Measurements from ENCODE around the gene THOC1. TPM values are rescaled to one million over a fixed set of nuclear protein-coding genes. Genes with fewer than 3 reads are reported as not detected.

THOC1 gene
- total RNA-seq, 1 donor from 2014 or later: 31.1 TPM

GRCh38 chr18:213966-214365 lies 53.9 kb downstream of the THOC1 start:
- no peak for ATAC-seq
- DNase-seq: no peak
- H3K27me3 ChIP-seq: no peaks in the 10 kb centered on the region
- no peaks in the 10 kb centered on the region for H3K9me3 ChIP-seq
- no peak for TF ChIP-seq CTCF (IDR thresholded peaks at IDR 0.05)
- H3K4me3 ChIP-seq: no peak overlapping the region
- peaks cover 89% of the 10 kb centered on the region for H3K36me3 ChIP-seq
- no peak overlapping the region for H3K27ac ChIP-seq
- no peaks in the 10 kb centered on the region for H3K4me1 ChIP-seq
- intact Hi-C loops (cut with DNase I): no loop called here

- Histone ChIP-seq H3K27ac (no peak overlapping the region), H3K36me3 (peaks cover 90% of the 10 kb centered on the region), H3K27me3 (no peaks in the 10 kb centered on the region), H3K4me3 (no peak overlapping the region), H3K9me3 (no peaks in the 10 kb centered on the region), H3K4me1 (no peaks in the 10 kb centered on the region)
- ATAC-seq (no peak), DNase-seq (no peak)
- intact Hi-C loops (cut with DNase I): no loop called here
- no peak for TF ChIP-seq CTCF (IDR thresholded peaks at IDR 0.05)
Measured at GRCh38 chr18:213505-213904, 54.3 kb downstream of the THOC1 start.

- Histone ChIP-seq H3K27ac (no peak overlapping the region), H3K4me3 (no peak overlapping the region), H3K4me1 (no peaks in the 10 kb centered on the region), H3K27me3 (no peaks in the 10 kb centered on the region), H3K36me3 (peaks cover 82% of the 10 kb centered on the region), H3K9me3 (no peaks in the 10 kb centered on the region)
- no peak for TF ChIP-seq CTCF (IDR thresholded peaks at IDR 0.05)
- no peak for ATAC-seq
- intact Hi-C loops (cut with DNase I): no loop called here
- DNase-seq: no peak
Measured at GRCh38 chr18:212780-213179, 55.1 kb downstream of the THOC1 start.

- Histone ChIP-seq H3K27me3 (no peaks in the 10 kb centered on the region), H3K4me3 (no peak overlapping the region), H3K36me3 (peaks cover 72% of the 10 kb centered on the region), H3K4me1 (no peaks in the 10 kb centered on the region), H3K9me3 (no peaks in the 10 kb centered on the region), H3K27ac (no peak overlapping the region)
- DNase-seq: no peak
- ATAC-seq: no peak
- TF ChIP-seq CTCF (IDR thresholded peaks at IDR 0.05): no peak
- intact Hi-C loops (cut with DNase I): no loop called here
Measured at GRCh38 chr18:211582-211981, 56.3 kb downstream of the THOC1 start.

GRCh38 chr18:210733-211132 lies 57.1 kb downstream of the THOC1 start:
- intact Hi-C loops (cut with DNase I): no loop called here
- H3K27ac ChIP-seq: no peak overlapping the region
- no peak for DNase-seq
- H3K9me3 ChIP-seq: no peaks in the 10 kb centered on the region
- no peak for ATAC-seq
- TF ChIP-seq CTCF (IDR thresholded peaks at IDR 0.05): no peak
- no peak overlapping the region for H3K4me3 ChIP-seq
- no peaks in the 10 kb centered on the region for H3K4me1 ChIP-seq
- peaks cover 72% of the 10 kb centered on the region for H3K36me3 ChIP-seq
- H3K27me3 ChIP-seq: no peaks in the 10 kb centered on the region

GRCh38 chr18:210075-210474 lies 57.8 kb downstream of the THOC1 start:
- intact Hi-C loops (cut with DNase I): no loop called here
- DNase-seq (no peak), ATAC-seq (no peak)
- Histone ChIP-seq H3K27ac (no peak overlapping the region), H3K27me3 (no peaks in the 10 kb centered on the region), H3K36me3 (peaks cover 72% of the 10 kb centered on the region), H3K9me3 (no peaks in the 10 kb centered on the region), H3K4me1 (no peaks in the 10 kb centered on the region), H3K4me3 (no peak overlapping the region)
- TF ChIP-seq CTCF (IDR thresholded peaks at IDR 0.05): no peak
